Left ventricle myocardium inferior (tissue), 1 donor: ENCODE data around the gene ZNHIT3. TPM values are rescaled to one million over a fixed set of nuclear protein-coding genes. Genes with fewer than 3 reads are reported as not detected.

ENCODE experiments used
- DNase-seq: peaks from one replicate; pipeline ENCODE4 v3.0.0-alpha.2; 2020
- H3K27ac ChIP-seq: fragments of 200-600 bp; replicated peaks from 2 replicates; pipeline ENCODE4 v1.8.0; 2021
- H3K27me3 ChIP-seq: fragments of 200-600 bp; 2 replicates; pipeline ENCODE4 v1.8.0; 2021; ENCODE audit warnings: low read depth
- H3K36me3 ChIP-seq: fragments of 200-600 bp; 2 replicates; pipeline ENCODE4 v1.8.0; 2021
- H3K4me1 ChIP-seq: fragments of 200-600 bp; 2 replicates; pipeline ENCODE4 v1.8.0; 2021
- H3K4me3 ChIP-seq: fragments of 200-600 bp; 2 replicates; pipeline ENCODE4 v1.8.0; 2021; ENCODE audit warnings: mild to moderate bottlenecking, moderate library complexity
- H3K9me3 ChIP-seq: fragments of 200-600 bp; replicated peaks from 2 replicates; pipeline ENCODE4 v1.8.0; 2021
- intact Hi-C: fragments of 100-400 bp; cut with micrococcal nuclease; formaldehyde crosslinking; loops from one replicate; pipeline ENCODE4 v1.11.0; 2022
- total RNA-seq: library from RNA; stranded (reverse); fragmentation: NEBNext Ultra II Directional; extraction: Animal tissue kit (Norgen Biotek cat#: 25700); gene quantifications from one replicate; pipeline ENCODE4 v1.2.1, GENCODE V29; 2021
- TF ChIP-seq, protein P1 (sequence below): fragments of 200-600 bp; IDR thresholded peaks from 2 replicates; pipeline ENCODE4 v1.8.0; 2021; ENCODE audit warnings: antibody characterized with exemption, mild to moderate bottlenecking, borderline replicate concordance
- donor health status: DM: no; HTN: yes; CAD: no; lungs with severe emphysema.

The ZNHIT3 gene
- total RNA-seq, 1 donor from 2014 or later: 22.9 TPM

- peaks cover 79% of the 10 kb centered on the region for H3K36me3 ChIP-seq
- peaks cover 29% of the 10 kb centered on the region for H3K4me1 ChIP-seq
- DNase-seq: no peak
- TF ChIP-seq, protein P1, sequence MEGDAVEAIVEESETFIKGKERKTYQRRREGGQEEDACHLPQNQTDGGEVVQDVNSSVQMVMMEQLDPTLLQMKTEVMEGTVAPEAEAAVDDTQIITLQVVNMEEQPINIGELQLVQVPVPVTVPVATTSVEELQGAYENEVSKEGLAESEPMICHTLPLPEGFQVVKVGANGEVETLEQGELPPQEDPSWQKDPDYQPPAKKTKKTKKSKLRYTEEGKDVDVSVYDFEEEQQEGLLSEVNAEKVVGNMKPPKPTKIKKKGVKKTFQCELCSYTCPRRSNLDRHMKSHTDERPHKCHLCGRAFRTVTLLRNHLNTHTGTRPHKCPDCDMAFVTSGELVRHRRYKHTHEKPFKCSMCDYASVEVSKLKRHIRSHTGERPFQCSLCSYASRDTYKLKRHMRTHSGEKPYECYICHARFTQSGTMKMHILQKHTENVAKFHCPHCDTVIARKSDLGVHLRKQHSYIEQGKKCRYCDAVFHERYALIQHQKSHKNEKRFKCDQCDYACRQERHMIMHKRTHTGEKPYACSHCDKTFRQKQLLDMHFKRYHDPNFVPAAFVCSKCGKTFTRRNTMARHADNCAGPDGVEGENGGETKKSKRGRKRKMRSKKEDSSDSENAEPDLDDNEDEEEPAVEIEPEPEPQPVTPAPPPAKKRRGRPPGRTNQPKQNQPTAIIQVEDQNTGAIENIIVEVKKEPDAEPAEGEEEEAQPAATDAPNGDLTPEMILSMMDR: no peak
- no peak overlapping the region for H3K27ac ChIP-seq
- intact Hi-C loops: no loop called here
- H3K9me3 ChIP-seq: no peaks in the 10 kb centered on the region
- H3K4me3 ChIP-seq: no peak overlapping the region
- no peaks in the 10 kb centered on the region for H3K27me3 ChIP-seq
These were observed 17.1 kb downstream of the ZNHIT3 start for GRCh38 chr17:36503456-36504155.

DNA sequence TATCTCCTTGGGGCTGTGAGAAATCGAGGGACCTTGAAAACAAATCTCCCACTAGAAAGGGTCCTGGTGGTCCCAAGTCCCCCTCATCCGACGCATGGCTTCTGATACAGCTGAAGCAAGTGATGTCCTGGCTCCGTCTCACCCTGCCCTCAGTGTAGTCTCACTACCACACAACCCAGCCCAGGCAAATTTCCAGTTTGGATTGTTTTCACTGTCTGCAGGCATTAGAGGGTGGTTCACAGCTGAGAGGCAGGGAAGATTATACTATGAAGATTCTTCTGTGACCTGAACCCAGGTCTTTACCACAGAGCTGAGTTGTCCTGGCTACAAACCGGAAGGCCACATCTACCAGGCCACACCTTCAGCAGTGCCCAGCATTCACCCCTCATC is 17.7 kb downstream of the ZNHIT3 start:
- DNase-seq: no peak
- Histone ChIP-seq H3K4me3 (no peak overlapping the region), H3K27me3 (no peaks in the 10 kb centered on the region), H3K9me3 (no peaks in the 10 kb centered on the region), H3K27ac (no peak overlapping the region), H3K4me1 (peaks cover 24% of the 10 kb centered on the region), H3K36me3 (peaks cover 77% of the 10 kb centered on the region)
- intact Hi-C loops: no loop called here
- TF ChIP-seq, protein P1: no peak

- TF ChIP-seq, protein P1: no peak
- no peak overlapping the region for H3K4me3 ChIP-seq
- H3K36me3 ChIP-seq: peaks cover 80% of the 10 kb centered on the region
- H3K27ac ChIP-seq: no peak overlapping the region
- intact Hi-C loops: no loop called here
- H3K4me1 ChIP-seq: peaks cover 22% of the 10 kb centered on the region
- H3K27me3 ChIP-seq: no peaks in the 10 kb centered on the region
- no peaks in the 10 kb centered on the region for H3K9me3 ChIP-seq
- no peak for DNase-seq
These were observed 18.7 kb downstream of the ZNHIT3 start for GRCh38 chr17:36505171-36505570.

- Histone ChIP-seq H3K27ac (no peak overlapping the region), H3K4me3 (no peak overlapping the region), H3K4me1 (peaks cover 22% of the 10 kb centered on the region), H3K36me3 (peaks cover 79% of the 10 kb centered on the region), H3K9me3 (no peaks in the 10 kb centered on the region), H3K27me3 (no peaks in the 10 kb centered on the region)
- intact Hi-C loops: no loop called here
- DNase-seq: no peak
- TF ChIP-seq, protein P1: no peak
These were observed 19.9 kb downstream of the ZNHIT3 start for GRCh38 chr17:36506249-36506826.

DNA sequence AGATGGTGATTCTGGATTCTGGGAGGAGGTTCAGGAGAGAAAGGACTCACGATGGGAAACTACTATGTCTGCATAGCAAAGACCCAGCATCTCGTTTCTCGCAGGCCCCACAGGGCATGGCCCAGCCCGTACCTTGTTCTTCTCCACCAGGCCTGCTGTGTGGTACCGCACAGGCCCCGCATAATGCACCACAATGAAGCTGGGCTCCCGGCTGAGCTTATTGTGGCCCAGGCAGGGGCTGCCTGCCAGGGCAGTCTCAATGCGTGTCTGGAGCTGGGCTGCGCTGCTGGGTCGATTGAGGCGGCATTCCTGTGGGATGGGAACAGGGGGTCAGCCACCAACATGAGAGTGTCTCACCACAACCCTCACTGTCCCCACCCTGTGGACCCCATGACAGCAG is 20.4 kb downstream of the ZNHIT3 start:
- intact Hi-C loops: no loop called here
- H3K27ac ChIP-seq: no peak overlapping the region
- TF ChIP-seq, protein P1: no peak
- peaks cover 79% of the 10 kb centered on the region for H3K36me3 ChIP-seq
- no peak overlapping the region for H3K4me3 ChIP-seq
- H3K9me3 ChIP-seq: no peaks in the 10 kb centered on the region
- H3K4me1 ChIP-seq: peaks cover 22% of the 10 kb centered on the region
- DNase-seq: no peak
- no peaks in the 10 kb centered on the region for H3K27me3 ChIP-seq
